BJ (cell line): ENCODE data around the gene HS3ST5. TPM values are rescaled to one million over a fixed set of nuclear protein-coding genes. Genes with fewer than 3 reads are reported as not detected.

Experiments used
- CTCF ChIA-PET: fragments of 350-600 bp; formaldehyde crosslinking; extraction: SDS; loops from one replicate; lab custom pipeline; 2021; ENCODE audit warnings: antibody characterized with exemption, inconsistent platforms; lab: Yijun Ruan, JAX
- POLR2A ChIA-PET: fragments of 300-600 bp; sonication (Branson Sonifier 250); formaldehyde crosslinking; extraction: SDS; loops from one replicate; lab custom pipeline; 2021; ENCODE audit warnings: antibody characterized with exemption; lab: Charles Lee
- DNase-seq: peaks from one replicate; pipeline ENCODE4 v3.0.0-alpha.2; 2011; ENCODE audit warnings: low read depth
- H3K27me3 ChIP-seq: 2 replicates; pipeline ENCODE4 v1.6.0; 2011; ENCODE audit warnings: low read length; ENCODE audit not compliant: control insufficient read depth, insufficient read depth
- H3K36me3 ChIP-seq: 2 replicates; pipeline ENCODE4 v1.5.1; 2011; ENCODE audit warnings: low read length; ENCODE audit not compliant: control insufficient read depth, insufficient read depth
- H3K4me3 ChIP-seq: 2 replicates; pipeline ENCODE4 v1.5.1; 2011; ENCODE audit warnings: low read depth, mild to moderate bottlenecking, control low read depth, low read length
- CTCF ChIP-seq: IDR thresholded peaks from 2 replicates; pipeline ENCODE4 v1.5.1; 2011; ENCODE audit warnings: low read depth, mild to moderate bottlenecking, control low read depth, inconsistent platforms, low read length, moderate library complexity; ENCODE audit not compliant: insufficient read depth
- polyA plus RNA-seq: library from polyadenylated mRNA; depleted of rRNA; stranded (reverse); fragments of >200 nt; gene quantifications from 2 replicates; pipeline ENCODE4 v1.2.3, GENCODE V29; 2011

The HS3ST5 gene
- polyA plus RNA-seq, 1 experiment, result not detected

DNA sequence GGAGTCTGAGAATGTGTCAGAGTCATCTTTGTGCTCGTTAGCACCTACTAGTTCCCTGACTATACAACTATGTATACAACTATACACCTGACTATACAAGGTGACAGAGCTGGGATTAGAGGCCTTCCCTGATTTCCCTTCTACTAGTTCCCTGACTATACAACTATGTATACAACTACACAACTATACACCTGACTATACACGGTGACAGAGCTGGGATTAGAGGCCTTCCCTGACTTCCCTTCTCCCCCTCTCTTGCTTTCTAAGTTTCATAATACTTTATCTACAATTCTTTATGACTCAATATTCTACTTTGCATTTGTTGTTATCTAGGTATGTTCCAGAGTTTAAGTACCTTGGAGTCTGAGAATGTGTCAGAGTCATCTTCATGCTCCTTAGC, 68.0 kb downstream of the HS3ST5 start:
- no peak for DNase-seq
- Histone ChIP-seq H3K36me3 (no peaks in the 10 kb centered on the region), H3K4me3 (no peak overlapping the region), H3K27me3 (no peaks in the 10 kb centered on the region)
- no peak for TF ChIP-seq CTCF
- CTCF ChIA-PET, result interaction anchor here (0.8 kb wide), 1 partner anchor 10 kb away, joined by 3 read pairs; no protein-coding TSS in a partner anchor
- POLR2A ChIA-PET, result no interaction called here

DNA sequence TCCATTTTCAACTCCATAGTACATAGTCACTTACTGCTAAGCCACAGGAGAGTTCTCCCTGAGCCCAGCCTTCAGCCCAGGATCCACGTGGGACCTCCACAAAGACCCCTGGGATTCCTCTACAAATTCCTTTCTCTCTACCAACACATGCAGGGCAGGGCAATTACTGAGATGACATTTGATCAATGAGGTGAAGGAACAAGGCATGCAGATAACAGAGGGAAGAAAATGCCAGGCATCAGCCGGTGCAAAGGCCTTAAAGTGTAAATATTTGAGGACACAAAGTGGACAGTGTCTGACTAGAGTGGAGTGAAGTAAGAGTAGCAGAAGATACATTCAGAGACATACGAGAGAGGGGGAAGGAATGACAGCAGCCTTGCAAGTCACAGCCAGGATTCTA, 70.2 kb downstream of the HS3ST5 start:
- Histone ChIP-seq H3K4me3 (no peak overlapping the region), H3K27me3 (no peaks in the 10 kb centered on the region), H3K36me3 (no peaks in the 10 kb centered on the region)
- CTCF ChIA-PET, result no interaction called here
- TF ChIP-seq CTCF, result no peak
- POLR2A ChIA-PET, result no interaction called here
- DNase-seq, result no peak

DNA sequence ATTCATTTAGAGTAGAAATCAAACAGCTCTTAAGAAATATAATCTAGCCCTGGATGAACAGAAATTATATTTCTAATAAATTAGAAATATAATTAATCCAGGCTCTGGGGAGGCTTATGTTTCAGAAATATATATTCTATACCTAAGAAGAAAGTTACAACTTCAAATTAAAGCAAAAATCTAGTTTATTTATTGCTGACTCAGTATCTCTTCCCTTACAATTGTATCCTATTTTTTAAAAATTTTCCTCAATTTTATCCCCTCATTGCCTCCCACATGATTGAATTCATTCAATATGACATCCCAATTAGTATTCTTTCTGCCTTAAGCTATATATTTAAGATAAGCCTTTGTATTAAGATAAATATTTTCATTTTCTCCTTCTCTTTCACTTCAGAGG, 71.4 kb downstream of the HS3ST5 start:
- H3K36me3 ChIP-seq, result no peaks in the 10 kb centered on the region
- DNase-seq, result no peak
- POLR2A ChIA-PET, result no interaction called here
- CTCF ChIA-PET, result no interaction called here
- H3K4me3 ChIP-seq, result no peak overlapping the region
- no peak for TF ChIP-seq CTCF
- H3K27me3 ChIP-seq, result no peaks in the 10 kb centered on the region

DNA sequence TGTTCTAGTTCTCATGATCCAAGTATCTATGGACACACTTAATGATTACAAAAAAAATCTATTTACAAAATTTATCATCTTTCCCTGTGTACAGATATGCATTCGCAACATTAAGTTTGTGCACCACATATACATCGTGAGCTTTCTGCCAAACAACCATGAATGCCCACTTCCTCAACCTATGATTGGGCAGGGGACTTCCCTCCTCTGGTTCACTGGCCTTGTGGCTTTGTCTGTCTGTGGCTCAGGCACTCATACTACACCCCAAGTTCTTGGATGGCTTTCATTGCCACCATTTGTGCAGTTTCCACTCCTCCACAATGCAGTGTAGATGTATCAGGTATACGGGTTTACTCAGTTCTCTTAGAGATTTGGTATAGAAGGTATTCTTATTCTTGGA, 74.9 kb downstream of the HS3ST5 start:
- no peaks in the 10 kb centered on the region for H3K27me3 ChIP-seq
- no peak overlapping the region for H3K4me3 ChIP-seq
- no peak for DNase-seq
- TF ChIP-seq CTCF, result no peak
- no peaks in the 10 kb centered on the region for H3K36me3 ChIP-seq
- POLR2A ChIA-PET, result no interaction called here
- CTCF ChIA-PET, result no interaction called here

DNA sequence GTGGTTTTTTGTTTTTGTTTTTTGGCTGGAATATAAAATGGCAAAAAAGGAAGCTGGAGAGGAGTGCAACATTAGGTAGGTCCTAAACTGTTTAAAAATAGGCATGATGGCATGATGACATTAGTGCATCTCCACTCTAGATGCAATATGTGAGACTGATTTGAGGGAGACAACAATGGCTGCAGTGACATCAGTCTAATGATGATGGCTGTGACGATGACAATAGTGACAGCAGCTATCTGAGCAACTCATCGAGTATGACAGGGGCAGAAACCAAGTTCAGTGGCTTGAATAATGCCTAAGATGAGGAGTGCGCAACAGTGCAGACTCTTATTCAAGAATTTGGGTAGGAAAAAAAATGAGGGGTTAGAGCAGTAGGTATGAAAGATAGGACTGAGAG, 82.0 kb downstream of the HS3ST5 start:
- POLR2A ChIA-PET, result no interaction called here

More for the DNA sequence above, 82.0 kb downstream of the HS3ST5 start:
- H3K36me3 ChIP-seq, result no peaks in the 10 kb centered on the region
- no peak overlapping the region for H3K4me3 ChIP-seq
- H3K27me3 ChIP-seq, result no peaks in the 10 kb centered on the region
- no peak for TF ChIP-seq CTCF
- CTCF ChIA-PET, result no interaction called here
- no peak for DNase-seq
